ENCODE data around the gene NOL3.

NOL3 gene

DNA sequence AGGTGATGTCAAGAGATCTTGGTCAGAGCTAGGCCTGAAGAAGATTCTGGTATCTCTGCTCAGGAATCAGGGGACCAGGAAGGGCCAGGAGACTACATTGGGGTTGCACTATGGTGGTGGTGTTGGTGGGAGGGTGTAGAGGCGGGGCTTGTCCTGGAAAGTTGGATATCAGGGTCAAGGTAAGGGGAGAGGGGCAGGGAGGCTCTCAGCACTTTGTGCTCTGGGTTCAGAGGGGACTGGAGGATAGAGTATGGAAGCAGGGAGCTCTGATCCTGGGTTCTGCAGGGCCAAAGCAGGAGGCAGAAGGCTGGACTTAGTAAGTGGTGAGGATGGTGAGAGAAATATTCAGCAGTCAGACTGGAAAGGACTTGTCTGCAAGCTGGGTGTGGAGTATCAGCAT is 3.0 kb downstream of the NOL3 start:
- DNase-seq, result no peak

GRCh38 chr16:67173808-67174705 is 3.7 kb downstream of the NOL3 start:
- peak; percentile 62 for DNase-seq

- no peak for DNase-seq
These were observed 4.4 kb downstream of the NOL3 start for GRCh38 chr16:67174706-67175231.

- DNase-seq, result no peak
These were observed 6.3 kb downstream of the NOL3 start for GRCh38 chr16:67176662-67177061.

DNA sequence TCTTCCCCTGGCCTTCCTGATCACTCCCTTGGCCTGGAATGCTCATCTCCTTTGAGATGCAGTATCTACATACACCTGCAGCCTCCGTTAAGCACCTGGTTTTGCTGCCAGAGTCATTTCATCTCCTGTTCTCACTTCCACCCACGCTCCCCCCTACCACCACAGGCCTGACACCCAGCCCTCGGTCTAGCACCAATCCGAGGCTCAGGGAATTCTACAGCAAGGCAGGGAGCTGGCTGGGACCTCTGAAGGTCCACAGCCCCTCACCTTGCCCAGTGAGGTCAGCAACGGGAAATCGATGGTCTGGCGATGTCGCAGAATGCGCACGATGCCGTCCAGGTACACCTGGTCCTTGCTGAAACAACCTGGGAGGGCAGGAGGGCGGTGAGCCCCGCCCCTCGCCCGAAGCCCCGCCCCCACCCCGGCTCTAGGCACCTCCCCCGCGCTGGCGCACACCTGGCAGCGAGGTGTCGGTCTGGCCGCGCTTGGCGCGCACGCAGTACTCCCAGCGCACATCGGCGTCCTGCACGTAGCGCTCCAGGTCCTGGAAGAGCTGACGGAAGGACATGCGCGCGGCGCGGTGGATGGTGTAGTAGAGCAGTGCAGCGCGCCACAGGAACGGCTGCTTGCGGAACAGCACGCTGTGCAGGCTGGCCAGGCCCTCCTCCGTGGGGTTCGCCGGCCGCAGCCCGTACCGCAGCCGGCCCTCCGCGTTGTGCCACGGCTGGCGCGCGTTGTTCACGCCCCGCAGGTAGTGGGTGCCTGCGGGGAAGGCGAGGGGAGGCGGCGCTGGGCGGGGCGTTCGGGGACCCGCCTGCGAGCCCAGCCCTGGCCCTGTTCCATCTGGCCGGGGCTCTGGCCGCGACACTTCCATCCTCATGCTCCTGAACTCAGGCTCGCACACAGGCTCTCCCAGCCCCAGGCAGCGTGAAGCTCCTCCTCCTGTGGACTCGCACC is 7.7 kb downstream of the NOL3 start:
- DNase-seq, result peak; percentile 50

GRCh38 chr16:67179421-67180080 is 9.2 kb downstream of the NOL3 start:
- DNase-seq, result no peak

GRCh38 chr16:67180166-67180565 is 9.8 kb downstream of the NOL3 start:
- DNase-seq, result no peak

- DNase-seq, result no peak
These were observed 11.0 kb downstream of the NOL3 start for GRCh38 chr16:67181346-67181745.

- DNase-seq, result no peak
These were observed 11.9 kb downstream of the NOL3 start for GRCh38 chr16:67182288-67182687.

- no peak for DNase-seq
These were observed 12.9 kb downstream of the NOL3 start for GRCh38 chr16:67183284-67183626.

DNA sequence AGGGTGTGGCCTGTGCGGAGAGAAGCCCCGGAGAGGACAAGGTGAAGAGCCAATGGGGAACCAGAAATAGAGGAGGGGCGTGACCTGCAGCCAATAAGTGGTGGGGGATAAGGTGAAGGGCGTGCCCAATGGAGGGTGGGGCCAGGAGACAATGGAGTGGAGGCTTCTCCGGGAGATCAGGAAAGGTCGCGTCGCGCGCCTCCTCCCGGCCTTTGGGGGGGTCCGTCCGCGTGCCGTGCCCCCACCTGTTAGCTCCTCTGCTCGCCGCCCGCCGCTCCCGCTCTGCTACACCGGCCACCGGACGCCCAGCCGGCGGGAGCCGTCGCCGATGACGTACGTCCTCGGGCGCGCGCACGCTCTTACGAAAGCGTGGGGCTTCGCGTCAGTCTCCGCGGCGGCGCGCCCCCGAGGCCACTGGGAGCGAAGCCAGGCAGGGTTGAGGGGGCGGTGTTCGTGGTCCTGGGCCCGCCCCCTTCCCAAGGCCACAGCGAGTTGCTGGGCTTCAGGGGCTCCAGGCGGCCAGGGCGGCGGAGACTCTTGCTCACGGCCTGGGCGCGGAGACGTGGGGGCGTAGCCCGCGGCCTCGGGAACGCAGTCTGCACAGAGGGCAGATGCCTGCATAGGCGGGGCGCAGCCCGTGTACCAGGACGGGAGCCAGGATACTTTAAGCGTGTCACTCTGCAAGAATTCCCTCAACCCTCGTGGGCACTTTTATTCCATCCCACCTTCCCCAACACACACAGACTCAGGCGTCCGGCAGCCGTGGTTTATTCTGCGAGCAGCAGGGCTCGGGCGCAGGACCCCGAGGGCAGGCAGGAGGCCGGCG is 13.5 kb downstream of the NOL3 start, which contains the start of gene MATCAP1:
TSS of gene MATCAP1 (minus strand) at position 337 of the 826 bp plus-strand sequence. CDS start 3,353 bp downstream, outside the sequence.
- DNase-seq, result peak; percentile 81

- DNase-seq, result no peak
These were observed 14.2 kb downstream of the NOL3 start for GRCh38 chr16:67184453-67184994.

- DNase-seq, result peak; percentile 48
These were observed 14.8 kb downstream of the NOL3 start for GRCh38 chr16:67184995-67185650.

GRCh38 chr16:67185651-67186134 is 15.4 kb downstream of the NOL3 start:
- DNase-seq, result no peak

DNA sequence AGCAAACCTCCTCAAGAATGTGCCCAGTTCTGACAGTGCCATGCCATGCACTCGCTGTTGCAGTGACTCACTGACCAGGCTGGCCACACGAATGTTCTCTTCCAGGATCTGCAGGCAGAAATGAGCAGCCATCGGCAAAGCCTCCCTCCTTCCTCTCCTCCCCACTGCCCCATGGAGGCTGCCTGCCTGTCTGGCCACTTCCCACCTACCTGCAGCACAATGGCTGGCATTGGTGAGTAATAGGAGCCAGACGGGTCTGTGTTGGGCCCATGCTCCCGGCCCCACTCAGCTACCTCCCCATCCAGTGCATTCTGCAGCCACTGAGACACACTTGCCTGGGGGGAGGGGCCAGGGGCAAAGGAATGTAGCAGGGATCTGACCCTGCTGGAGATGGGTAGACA is 16.2 kb downstream of the NOL3 start:
- DNase-seq, result no peak

- DNase-seq, result no peak
These were observed 17.0 kb downstream of the NOL3 start for GRCh38 chr16:67187175-67187890.

- no peak for DNase-seq
These were observed 18.0 kb downstream of the NOL3 start for GRCh38 chr16:67188323-67188722.

- DNase-seq, result no peak
These were observed 18.5 kb downstream of the NOL3 start for GRCh38 chr16:67188798-67189197.

GRCh38 chr16:67190041-67190440 is 19.7 kb downstream of the NOL3 start, which contains the start of gene EXOC3L1:
TSS of gene EXOC3L1 (minus strand) at chr16:67190136. CDS start at chr16:67189676, 460 bp downstream.
- DNase-seq, result no peak
